ENCODE data around the gene SEMA6A.

The SEMA6A gene

DNA sequence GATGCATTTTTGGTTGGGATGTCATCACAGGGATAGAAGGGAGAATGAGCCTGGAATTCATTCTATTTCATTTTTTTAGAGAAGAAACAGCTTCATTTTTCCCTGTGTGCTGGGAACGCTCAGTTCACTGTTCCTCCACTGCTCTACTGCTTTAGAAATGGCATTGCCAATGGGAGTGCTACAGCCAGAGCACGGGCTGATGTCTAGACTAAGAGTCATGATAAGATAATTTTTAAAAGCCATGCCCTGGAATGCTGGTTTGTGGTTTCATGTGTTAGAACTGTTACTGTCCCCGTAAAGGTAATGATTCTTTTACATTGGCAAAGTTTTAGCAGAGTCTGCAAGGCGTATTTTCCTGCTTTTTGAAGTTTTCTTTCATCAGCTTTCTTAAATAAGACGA lies 119.6 kb downstream of the SEMA6A start:
- DNase-seq, result no peak

DNA sequence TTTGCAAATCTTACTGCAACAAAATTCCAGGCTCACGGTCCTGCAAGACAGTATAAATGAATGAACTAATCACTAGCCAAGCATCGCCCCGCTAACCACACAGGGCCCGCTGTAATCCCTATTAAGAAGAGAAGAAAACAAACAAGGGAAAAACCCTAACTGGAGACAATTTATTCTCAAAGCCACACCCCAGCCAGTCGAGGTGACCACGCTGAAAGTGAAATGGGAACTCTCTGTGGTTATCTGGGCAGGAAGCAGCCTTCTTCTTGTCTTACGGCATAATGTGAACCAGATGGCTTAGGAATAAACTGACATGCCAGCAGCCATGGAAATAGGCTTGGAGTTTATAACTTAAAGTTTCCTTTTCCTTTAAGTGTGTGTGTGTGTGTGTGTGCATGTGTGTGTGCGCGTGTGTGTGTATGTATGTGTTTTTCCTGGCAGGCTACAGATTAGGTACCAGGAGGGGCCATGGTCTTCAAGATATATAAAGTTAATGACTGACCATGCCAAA lies 120.2 kb downstream of the SEMA6A start:
- DNase-seq, result no peak

DNA sequence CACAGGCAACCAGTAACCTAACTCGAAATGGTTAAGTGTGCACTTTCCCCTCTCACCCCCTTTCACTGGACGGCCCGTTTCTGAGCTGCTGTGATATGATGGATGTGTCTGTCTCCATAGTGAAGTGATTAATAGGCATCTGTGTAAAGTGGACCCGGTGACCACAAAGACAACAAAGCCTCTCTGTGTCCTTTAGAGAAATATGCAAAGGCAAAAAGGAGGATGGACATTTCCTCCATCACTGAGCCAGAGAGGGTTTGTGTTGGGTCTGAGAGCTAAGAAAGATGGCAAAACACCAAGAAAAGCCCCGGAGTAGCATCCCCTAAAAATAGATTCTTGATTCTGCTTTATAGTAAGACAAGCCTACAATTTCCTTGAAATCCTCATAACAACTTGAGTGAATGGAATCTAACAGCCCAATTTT lies 120.6 kb downstream of the SEMA6A start:
- no peak for DNase-seq

DNA sequence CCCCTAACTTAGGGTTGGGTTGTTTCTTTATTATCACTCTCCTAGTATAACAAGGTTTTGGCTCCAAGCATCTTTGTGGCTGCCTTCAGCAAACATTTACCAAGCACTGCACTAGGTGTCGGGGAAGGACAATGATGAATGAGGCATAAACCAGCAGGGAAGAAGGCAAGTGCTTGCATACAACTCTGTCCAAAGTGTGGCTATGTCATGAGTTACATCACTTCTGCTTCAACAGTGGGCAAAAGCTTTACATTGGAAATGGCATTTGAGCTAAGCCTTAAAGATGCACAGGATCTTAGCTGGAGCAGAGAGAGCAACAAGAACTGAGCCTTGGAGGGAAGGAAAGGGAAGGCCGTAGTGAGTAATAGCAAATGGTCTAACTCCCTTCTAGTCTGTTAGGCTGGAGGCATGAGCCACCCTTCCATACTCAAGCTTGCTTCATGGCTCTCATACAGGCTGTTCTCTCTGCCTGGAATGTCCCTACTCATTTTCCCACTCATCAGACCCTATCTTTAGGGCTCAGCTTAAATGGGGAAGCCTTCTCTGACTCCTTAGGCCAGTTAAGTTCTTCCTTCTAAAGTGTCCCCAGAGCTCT lies 121.8 kb downstream of the SEMA6A start:
- DNase-seq, result no peak

DNA sequence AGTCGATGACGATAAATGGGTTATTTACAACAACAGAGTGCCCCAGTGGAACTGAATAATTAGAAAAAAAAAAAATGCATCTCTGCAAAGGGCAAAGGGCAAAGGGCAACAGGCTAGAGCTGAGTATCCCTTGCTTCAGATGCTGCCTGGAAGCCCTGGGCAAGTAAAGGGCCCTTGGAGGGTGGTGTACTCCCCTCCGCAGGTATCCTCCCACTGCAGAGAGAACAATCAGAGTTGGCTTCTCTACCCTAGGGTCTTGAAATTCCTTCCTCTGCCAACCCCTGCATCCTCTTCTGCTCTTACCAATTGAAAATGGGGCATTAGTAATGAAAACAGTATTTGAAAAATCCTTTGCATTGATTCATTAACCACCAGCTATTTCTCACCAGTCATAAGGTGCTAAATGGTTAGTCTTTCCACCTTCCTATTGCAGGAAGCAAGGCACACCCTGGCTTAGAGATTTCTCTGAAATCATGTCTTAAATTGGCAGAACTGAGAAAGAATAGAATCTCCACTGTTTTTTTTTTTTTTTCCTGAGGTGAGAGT lies 122.6 kb downstream of the SEMA6A start:
- DNase-seq, result no peak

DNA sequence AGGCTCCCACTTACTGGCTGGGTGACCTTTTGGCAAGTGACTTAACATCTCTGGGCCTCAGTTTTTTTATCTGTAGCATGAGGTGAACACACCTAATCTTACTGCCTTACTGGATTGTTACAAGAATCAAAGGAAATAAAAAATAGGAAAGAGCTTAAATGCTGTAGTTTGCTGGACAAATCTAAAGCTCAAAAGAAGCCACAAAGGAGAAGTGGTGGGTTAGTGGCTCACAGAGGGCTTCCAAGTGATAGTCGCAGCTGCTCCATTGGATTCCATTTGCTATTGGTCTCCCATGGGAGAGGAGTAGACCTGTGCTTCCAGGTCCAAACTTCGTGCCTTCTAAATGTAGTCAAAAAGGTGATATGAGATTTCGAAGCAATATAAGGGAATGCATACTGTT lies 123.6 kb downstream of the SEMA6A start:
- DNase-seq, result no peak

DNA sequence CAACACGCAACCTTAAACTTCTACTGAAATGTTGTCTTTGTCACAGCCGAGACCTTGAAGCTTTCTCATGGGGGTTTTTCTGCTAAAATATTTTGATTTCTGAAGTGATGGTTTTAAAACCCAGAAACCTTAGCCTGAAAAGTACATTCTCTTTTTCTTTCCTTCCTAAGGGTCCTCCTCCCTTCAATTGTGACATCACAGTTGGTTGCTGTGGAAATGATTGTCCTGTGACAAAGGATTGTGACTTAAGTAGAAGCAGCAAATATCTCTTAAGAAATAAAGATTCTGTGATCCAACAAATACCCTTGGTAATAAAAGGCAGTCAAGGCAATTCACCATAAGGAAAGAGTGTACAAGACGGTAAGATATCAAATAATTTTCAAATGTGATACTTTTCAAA lies 125.2 kb downstream of the SEMA6A start:
- no peak for DNase-seq

DNA sequence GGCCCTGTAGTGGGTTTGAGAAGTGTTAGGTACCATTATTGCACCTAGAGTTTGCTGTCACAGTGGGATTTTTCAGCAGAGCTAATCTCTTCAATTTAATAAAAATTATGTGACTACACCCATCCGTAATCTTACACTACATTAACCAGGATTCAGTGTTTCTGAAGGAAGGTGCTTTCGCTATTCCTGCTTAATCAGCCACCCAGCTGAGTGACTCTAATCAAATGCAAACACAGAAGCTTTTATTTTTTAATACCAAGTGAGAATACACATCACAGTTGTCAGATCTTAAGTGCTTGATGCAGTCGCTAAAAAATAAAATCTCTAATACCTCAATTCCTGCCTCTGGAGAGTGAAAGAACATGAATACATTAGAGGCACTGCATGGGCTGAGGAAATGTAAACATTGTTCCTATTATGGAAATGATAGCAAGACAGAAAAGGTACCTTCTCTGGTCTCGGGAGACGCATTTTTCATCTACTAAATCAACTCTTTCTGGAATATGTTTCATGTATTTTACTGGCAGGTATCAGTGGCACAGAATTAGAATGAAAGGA lies 125.7 kb downstream of the SEMA6A start:
- no peak for DNase-seq

DNA sequence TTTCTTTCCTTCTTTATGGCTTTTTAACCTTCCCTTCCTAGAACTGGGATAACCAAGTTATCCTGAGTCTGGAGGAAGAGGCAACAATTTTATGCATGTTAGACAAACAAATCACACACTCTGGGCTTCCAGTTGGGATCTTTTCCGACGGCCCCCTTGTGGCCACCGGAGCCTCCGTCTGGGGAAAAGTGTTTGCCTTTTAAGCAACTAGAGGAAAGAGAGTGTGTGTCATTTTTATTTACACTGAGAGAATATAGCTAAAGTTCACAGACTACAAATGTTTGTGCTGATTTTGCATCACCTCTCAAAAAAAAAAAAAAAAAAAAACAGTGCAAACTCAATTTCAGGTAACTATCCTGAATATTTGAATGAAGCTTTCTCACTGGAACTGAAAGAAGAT lies 126.2 kb downstream of the SEMA6A start:
- DNase-seq, result no peak

DNA sequence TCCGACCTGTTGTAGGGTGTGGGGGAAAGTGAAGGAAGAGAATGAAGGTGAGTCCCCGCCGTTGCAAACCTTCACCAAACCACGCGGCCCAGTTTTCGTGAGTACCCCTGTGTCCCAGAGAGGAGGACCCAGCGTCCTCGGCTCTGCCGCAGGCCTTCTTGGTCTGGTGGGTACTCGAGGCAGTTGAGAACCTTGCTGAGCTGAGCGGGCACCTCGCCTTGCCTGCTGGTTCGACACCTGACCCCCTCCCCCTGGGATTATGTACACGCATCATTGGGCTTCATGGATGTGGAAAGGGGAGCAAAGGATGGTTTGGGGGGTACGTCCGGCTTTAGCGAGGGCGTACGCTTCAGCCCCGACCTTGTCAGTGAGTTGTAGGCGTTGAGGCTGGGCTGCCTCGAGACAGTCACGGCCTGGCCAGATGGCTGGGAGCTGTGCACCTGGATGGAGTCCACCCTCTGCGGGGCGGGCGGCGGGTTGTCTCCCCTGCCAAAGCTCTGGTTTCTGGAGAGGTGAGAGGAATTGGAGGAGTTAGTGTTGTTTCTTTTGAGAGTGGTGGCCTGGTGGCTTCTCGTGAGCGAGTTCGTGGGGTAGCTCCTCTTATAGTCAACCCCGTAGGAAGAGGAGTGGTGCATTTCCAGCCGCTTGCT lies 128.1 kb downstream of the SEMA6A start:
- no peak for DNase-seq

DNA sequence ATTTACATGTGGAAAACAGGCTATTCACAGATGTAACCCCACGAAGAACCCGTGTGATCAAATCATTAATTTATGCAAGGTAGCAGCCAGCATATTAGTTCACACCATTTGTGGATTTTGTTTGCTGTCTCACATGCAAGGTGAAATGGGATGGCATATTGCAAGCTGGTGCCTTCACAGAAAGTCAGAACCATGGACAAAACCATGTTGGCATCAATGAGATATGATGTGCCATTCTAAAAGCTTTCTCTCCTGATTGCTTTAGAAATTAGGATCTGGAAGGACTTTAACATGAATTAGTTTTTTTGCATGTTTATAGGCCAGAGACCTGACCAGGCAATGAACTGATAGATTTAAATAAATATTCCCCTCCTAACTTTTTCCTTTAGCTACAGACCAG lies 129.3 kb downstream of the SEMA6A start:
- no peak for DNase-seq

DNA sequence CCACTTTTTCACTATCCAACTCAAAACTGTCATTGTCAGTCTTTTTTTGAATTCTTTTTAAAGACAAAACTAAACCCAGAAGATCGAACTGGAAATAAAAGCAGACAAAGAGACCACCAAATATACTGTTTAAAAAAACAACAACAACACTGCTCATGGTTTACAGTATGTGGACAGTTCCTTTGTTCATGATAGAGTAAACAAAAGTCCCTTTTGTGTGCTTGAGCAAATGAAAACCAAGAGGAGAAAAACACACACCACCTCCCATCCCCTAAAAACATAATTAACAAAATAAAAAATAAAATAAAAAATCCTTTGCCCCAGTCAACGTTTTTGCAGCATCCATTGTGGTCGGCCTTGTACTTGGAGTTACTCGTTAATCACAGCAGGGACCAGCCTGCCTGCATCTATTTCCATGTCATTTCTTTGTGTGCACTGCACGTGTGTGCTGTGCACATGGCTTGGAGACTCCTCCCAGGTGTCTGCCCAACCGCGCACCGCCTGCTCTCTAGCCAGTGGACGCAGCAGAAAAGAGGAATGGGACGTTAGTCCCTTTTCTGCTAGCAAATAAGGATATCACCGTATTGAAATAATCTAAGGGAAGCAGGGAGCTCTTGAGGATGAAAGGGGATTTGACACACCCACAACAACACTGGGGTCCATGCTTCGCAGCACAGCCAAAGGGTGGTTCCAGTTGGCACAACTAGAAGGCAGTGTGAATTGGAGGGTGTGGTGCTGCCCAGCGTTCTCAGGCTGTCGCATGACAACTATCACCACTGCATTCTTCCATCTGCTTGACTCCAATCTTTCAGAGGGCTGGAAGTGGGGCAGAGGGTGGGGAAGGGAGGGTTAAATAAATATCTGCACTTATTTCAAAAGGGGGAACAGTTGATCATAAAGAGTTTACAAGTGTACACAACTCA lies 130.0 kb downstream of the SEMA6A start:
- no peak for DNase-seq

DNA sequence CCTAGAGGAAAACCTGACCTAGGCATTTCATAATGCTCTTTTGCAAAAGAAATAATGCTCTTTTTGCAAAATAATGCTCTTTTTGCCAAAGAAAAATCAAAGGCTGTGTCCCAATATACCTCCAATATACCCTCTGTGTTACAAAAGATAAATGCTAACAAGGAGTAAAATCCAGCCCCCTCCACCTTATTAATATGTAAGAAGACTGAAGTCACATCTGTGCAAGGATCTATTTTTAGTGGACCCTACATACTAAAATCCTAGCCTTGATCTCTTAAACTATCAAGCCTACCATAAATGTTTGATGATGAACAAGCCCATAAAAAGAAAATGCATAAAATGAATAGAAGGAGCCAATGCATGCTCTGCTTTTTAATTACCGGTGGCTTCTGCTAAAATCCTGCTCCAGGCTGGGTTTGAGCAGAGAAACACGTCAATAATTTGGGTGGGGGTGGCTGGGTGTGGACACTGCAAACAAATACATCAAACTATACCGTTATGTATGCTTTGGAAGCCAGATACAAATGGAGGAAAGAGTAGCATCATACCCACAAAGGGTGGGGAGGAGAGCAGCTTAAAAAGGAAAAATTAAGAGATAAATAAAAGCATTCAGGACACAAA lies 131.6 kb downstream of the SEMA6A start:
- no peak for DNase-seq

DNA sequence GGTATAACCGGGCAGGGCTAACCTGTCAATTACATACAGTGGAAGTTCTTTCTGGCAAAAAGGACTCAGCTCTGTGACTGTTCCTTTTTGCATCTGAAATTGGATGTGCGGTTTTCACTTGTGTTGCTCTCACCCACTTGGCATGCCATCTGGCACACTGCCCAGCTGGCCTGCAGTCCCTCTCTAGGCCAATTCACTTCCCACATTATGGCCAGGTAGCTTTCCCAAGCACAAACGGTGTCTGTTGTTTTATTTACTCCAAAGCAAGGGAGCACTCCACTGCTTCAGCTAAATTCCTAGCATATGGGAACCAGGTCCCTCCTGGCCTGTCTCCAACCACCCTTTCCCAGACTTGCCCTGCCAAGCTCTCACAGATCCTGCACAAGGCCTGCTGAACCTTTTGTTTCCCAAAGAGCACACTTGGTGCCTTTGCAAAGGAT lies 132.5 kb downstream of the SEMA6A start:
- peak; percentile 20 for DNase-seq

DNA sequence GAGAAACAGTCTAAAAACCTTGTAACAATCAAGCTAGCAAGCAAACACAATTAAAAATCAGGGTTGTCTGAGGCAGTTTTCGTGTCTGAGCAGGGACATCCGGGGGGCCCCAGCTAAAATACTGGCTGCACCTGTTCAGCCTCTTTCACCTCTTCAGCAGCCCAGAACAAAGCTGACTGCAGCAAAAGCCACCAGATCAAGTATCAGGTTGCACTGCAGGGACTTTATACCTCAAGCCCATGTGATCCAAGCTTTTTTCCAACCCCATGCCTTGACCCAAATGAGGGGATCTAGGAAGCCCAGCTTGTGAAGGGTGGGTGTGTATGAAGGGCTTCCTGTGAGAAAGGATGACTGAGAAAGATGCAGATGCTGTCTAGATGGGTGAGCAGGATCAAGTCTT lies 133.4 kb downstream of the SEMA6A start:
- peak; percentile 18 for DNase-seq

DNA sequence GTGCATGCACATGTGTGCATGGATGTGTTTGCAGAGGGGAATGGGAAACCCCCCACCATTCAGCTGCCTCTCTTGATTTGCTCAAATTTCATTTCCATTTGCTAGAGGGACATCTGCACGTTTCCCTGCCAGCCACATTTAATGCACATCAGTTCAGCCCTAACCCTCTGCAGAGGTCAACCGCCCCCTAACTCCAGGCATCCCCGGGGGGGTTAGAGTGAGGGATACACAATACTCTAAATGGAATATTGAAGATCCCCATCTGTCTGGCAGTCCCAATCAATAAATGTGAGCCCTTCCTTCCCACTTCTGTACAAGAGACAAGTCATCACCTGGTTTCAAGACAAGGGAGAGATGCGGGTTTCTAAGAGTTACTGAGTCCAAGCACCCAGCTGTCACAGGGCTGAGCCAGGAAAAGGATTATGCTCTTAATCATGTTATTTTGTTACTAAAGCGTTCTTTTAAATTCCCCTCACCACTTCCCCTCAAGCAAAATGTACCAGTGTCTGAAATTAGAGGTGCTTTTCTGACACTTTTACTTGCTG lies 134.1 kb downstream of the SEMA6A start:
- DNase-seq, result no peak

DNA sequence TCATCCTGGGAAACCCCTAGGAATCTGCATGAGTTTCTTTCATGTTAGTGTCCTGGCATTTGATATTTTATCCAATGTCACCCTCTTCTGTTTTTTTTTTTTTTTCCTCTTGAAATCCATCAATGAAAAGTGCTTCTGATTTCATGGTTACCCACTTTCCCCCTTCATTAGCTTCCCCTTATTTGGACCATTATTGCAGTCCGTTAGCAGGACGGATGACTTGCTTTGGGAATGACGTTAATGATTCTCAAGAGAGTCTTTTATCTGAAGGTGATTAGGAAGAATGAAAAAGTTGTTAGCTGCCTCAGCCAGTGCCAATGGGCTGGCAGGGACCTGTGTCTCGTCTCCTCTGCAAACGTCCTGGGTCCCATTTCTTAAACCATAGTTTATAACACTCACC lies 134.7 kb downstream of the SEMA6A start:
- DNase-seq, result no peak

DNA sequence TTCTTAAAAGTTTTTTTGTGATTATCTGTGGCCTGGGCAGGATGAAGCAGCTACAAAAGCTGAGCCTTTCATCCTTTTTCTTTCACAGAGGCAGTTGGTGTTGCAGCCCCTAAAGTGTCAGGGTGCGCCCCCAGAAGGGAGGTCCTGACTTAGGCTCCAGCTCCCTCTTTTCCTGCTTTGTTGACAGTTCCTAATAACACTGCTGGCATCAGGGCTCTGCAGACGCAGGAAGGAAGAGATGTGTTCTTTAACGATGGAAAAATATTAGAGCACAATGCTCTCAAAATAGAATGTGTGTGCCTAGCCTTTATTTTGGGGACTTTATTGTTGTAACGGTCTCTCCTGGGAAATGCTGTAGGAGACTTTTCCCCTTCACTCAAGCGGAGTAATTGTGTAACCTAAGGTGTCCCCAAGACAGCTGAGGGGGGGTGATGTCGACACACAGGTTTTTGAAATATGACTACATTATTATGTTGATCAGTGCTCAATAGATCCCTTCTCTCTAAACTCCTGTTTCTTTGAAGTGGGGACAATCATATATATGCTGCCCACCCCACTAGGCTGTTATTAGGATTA lies 135.6 kb downstream of the SEMA6A start:
- DNase-seq, result no peak

DNA sequence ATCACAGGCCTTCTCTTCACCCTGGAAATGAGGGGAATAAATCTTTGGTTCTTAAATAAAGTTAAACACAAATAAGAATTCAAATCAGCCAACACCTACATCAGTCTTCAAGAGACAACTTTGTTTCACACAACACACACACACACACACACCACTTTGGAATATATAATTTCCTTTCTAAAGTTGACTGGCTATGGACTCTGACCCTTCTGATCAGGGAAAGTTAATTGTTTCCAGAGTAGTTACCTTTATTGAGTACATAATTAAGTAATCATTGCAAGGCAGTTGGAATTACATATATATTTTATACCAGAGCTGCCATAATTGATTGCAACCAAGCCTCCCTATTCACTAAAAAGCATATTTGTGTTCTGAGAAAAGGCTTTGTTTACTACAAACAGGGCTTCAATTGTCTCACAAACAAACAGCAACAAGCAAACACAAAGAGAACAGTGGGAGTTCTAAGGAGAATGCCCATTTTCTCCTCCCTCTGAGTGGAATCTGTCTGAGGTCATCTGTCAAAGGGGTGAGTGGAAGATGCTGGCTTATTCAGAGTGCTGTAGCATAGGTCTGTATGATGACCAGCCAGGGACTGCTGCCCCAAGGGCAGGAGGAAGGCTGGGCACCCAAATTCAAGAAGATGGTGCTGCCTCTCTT lies 136.6 kb downstream of the SEMA6A start:
- DNase-seq, result no peak

DNA sequence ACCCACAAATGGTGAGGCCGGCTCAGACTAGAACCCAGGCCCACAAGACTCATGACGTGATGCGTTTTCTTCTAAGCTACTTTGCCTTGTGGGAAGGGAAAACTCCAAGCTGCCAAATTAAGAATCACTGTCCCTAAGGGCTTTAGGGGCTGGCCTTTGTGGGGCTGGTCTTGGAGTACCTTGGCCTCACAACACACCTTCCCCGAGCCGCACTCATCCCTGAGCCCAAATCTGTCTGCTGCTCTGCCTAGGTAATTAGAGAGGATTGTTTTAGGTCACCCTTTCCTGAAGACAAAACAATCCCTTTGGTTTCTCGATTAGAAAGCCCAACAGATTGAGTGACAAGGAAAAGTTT lies 137.3 kb downstream of the SEMA6A start:
- DNase-seq, result no peak

DNA sequence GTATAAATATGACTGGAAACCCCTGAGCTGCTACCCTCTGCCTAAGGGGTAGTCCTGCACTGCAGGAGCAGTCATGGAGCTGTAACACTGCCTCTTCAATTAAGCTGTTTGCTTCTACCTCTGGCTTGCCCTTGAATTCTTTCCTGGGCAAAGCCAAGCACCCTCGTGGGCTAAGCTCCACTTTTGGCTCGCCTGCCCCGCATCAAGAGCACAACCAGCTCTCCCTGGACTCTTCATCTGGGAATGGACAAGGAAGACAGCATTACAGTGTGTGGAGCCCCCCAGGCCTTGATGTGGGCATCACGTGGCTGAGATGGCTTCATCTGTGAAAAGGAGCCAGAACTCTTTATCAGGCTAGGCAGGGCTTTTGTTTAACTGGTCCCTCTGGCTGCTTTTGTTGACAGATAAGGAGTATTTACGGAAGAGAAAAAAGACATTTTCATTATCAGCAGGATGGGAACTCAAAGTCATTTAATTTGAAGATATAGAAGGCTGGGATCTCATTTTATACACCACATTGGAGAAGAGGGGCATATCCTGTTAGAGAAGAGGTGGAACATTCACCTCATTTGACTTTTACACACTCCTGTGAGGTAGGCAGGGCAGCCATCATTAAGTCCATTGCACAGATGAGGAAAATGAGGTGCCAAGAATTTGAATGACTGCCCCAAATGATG lies 137.8 kb downstream of the SEMA6A start:
- DNase-seq, result no peak
